ENCODE results near the gene NOVA1.

- TF ChIP-seq EZH2 (IDR thresholded peaks at IDR 0.05) (no peak), POLR2AphosphoS5 (IDR thresholded peaks at IDR 0.05; ENCODE audit: borderline replicate concordance, low read depth, low read length) (no peak)
These were observed 24.8 kb upstream of the NOVA1 start for GRCh38 chr14:26622611-26623010.
